Mesothelial cell of epicardium (in vitro differentiated cells): Measurements from ENCODE around the gene MEN1. TPM values are rescaled to one million over a fixed set of nuclear protein-coding genes. Genes with fewer than 3 reads are reported as not detected.
"Not testable (repeated sequence)": the region's sequence is repeated elsewhere in the genome, so short reads cannot be mapped to it uniquely, and the experiment has no call there.

Source experiments
- DNase-seq, 2 experiments: peaks; one replicate each; pipeline ENCODE4 v3.0.0; 2021; ENCODE audit warnings: low spot score in 2 of 2; ENCODE audit not compliant: unreplicated experiment in 2 of 2
- H3K27ac Mint-ChIP-seq: 2 replicates; pipeline ENCODE4 v1.8.0; 2021; ENCODE audit warnings: mixed read lengths
- H3K27me3 Mint-ChIP-seq: 2 replicates; pipeline ENCODE4 v1.8.0; 2021; ENCODE audit warnings: low read depth, mixed read lengths
- H3K36me3 Mint-ChIP-seq: 2 replicates; pipeline ENCODE4 v1.8.0; 2021; ENCODE audit warnings: mixed read lengths
- H3K4me1 Mint-ChIP-seq: 2 replicates; pipeline ENCODE4 v1.8.0; 2021; ENCODE audit warnings: mixed read lengths
- H3K4me3 Mint-ChIP-seq: 2 replicates; pipeline ENCODE4 v1.8.0; 2021; ENCODE audit warnings: mild to moderate bottlenecking, moderate library complexity, mixed read lengths
- H3K9me3 Mint-ChIP-seq: 2 replicates; pipeline ENCODE4 v1.8.0; 2021; ENCODE audit warnings: mixed read lengths
- total RNA-seq: library from RNA; stranded (reverse); gene quantifications from 3 replicates; pipeline ENCODE4 v1.2.1, GENCODE V29; 2021
- TF ChIP-seq, protein P1 (sequence below): fragments of 200-600 bp; sonication (generic); IDR thresholded peaks from one replicate; pipeline ENCODE4 v1.5.0; 2021; ENCODE audit warnings: antibody characterized with exemption; ENCODE audit not compliant: unreplicated experiment

Gene MEN1
- total RNA-seq, 1 donor from 2014 or later, result 45.4 TPM

DNA sequence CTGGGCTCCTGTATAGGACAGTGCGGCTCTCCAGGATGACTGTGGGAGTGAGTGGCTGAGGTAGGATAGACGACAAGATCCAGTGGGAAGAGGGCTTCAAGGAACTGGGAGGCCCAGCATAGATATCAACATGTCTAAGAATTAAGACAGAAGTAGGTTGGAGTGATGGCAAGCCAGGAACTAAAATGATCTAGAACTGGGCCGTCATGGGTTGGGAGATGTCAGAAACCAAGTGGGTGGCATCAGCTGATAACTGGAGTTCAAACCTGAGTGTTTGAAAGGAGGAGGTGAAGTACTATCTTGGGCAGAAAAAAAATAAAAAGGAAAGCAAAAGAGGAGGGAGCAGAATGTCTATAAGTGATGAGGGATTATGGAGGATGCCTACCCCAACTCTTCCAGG, 7.1 kb upstream of the MEN1 start:
- Mint-ChIP-seq H3K4me3 (no peak overlapping the region), H3K36me3 (no peaks in the 10 kb centered on the region), H3K27me3 (no peaks in the 10 kb centered on the region), H3K4me1 (no peaks in the 10 kb centered on the region), H3K27ac (no peak overlapping the region), H3K9me3 (no peaks in the 10 kb centered on the region)
- TF ChIP-seq, protein P1, sequence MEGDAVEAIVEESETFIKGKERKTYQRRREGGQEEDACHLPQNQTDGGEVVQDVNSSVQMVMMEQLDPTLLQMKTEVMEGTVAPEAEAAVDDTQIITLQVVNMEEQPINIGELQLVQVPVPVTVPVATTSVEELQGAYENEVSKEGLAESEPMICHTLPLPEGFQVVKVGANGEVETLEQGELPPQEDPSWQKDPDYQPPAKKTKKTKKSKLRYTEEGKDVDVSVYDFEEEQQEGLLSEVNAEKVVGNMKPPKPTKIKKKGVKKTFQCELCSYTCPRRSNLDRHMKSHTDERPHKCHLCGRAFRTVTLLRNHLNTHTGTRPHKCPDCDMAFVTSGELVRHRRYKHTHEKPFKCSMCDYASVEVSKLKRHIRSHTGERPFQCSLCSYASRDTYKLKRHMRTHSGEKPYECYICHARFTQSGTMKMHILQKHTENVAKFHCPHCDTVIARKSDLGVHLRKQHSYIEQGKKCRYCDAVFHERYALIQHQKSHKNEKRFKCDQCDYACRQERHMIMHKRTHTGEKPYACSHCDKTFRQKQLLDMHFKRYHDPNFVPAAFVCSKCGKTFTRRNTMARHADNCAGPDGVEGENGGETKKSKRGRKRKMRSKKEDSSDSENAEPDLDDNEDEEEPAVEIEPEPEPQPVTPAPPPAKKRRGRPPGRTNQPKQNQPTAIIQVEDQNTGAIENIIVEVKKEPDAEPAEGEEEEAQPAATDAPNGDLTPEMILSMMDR, result no peak
- DNase-seq, result no peak

DNA sequence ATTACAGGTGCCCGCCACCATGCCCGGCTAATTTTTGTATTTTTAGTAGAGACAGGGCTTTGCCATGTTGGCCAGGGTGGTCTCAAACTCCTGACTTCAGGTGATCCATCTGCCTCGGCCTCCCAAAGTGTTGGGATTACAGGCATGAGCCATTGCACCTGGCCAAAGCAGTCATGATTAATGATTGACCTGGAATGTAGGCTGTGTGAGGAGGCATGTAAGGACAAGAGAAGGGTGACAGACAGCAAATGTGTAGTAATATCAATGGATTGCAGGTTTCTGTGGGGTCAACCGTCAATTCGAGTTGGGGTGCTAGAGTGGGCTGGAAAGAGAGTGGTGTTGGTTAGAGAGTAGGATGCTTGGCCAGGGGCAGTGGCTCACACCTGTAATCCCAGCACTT, 5.1 kb upstream of the MEN1 start:
- H3K9me3 Mint-ChIP-seq, H3K27ac Mint-ChIP-seq, H3K4me1 Mint-ChIP-seq, H3K4me3 Mint-ChIP-seq, DNase-seq, H3K36me3 Mint-ChIP-seq, H3K27me3 Mint-ChIP-seq: not testable (repeated sequence)

DNA sequence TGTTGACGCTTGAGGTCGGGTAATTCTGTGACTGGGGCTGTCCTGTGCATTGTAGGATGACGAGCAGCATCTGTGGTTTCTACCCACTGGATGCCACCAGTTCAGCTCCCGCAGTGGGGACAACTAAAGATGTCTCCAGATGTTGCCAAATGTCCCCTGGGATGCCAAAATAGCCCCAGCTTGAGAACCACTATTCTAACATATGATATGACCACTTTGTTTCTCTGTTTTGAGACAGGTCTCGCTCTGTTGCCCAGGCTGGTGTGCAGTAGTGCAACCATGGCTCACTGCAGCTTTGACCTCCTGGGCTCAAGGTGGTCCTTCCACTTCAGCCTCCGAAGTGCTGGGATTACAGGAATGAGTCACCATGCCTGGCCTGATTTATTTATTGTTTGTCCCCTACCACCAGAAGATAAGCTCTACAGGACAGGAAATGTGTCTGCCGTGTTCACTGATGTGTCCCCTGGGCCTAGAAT, 4.4 kb upstream of the MEN1 start:
- Mint-ChIP-seq H3K27me3 (no peaks in the 10 kb centered on the region), H3K27ac (no peak overlapping the region), H3K36me3 (no peaks in the 10 kb centered on the region), H3K4me1 (peaks cover 3% of the 10 kb centered on the region), H3K9me3 (no peaks in the 10 kb centered on the region), H3K4me3 (no peak overlapping the region)
- no peak for DNase-seq
- TF ChIP-seq, protein P1, result no peak

DNA sequence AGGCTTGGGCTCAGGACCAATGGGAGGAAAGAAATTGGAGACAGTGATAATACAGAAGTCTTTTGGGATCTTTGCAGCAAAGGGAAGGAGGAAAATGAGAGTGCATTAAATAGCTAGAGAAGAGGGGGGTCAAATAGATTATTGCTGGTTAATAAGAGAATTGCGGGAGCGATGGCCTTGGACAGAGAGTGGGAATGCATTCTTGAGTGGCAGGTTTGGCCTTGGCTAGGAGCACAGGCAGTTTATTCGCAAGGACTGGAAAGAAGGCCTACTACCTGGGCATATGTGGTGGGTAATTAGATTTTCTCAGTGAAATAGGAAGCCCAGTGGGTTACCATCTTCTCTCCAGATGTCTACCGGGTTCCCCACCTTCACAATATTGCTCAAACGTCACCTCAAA, 3.5 kb upstream of the MEN1 start:
- no peak overlapping the region for H3K27ac Mint-ChIP-seq
- H3K4me1 Mint-ChIP-seq, result peaks cover 10% of the 10 kb centered on the region
- no peak overlapping the region for H3K4me3 Mint-ChIP-seq
- H3K27me3 Mint-ChIP-seq, result no peaks in the 10 kb centered on the region
- H3K9me3 Mint-ChIP-seq, result no peaks in the 10 kb centered on the region
- TF ChIP-seq, protein P1, result no peak
- no peak for DNase-seq
- no peaks in the 10 kb centered on the region for H3K36me3 Mint-ChIP-seq

DNA sequence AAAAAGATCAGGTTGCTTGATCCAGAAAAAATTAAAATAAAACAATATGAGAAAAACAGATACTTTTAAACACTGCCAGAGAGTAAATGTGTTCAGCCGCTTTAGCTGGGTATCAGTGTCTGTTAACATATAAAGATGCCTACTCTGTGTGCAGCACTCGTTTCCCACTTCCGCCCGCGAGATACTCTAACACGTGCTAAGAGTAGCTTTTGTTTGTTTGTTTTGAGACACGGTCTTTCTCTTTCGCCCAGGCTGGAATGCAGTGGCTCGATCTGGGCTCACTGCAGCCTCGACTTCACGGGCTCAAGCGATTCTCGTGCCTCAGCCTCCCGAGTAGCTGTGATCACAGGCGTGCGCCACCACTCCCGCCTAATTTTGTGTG, 531 bp upstream of the MEN1 start:
- peak overlapping the region; percentile 95 for H3K27ac Mint-ChIP-seq
- H3K9me3 Mint-ChIP-seq, result no peaks in the 10 kb centered on the region
- peaks cover 10% of the 10 kb centered on the region for H3K4me1 Mint-ChIP-seq
- no peaks in the 10 kb centered on the region for H3K27me3 Mint-ChIP-seq
- DNase-seq, result no peak
- TF ChIP-seq, protein P1, result no peak
- H3K36me3 Mint-ChIP-seq, result peaks cover 9% of the 10 kb centered on the region
- peak overlapping the region; percentile 95 for H3K4me3 Mint-ChIP-seq

DNA sequence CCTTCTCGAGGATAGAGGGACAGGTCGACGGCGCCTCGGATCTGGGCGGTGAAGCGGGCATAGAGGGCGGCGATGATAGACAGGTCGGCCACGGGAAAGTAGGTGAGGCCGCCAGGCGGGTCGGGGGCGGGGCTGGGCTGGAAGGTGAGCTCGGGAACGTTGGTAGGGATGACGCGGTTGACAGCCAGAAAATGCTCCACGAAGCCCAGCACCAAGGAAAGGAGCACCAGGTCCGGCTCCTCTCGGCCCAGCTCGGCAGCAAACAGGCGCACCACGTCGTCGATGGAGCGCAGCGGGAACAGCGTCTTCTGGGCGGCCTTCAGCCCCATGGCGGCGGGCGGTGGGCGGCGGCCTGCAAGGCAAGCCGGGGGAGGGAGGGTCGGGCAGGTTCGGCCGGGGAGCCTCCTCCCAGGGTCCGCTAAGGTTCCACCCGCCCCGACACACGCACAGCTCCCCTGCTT, 540 bp downstream of the MEN1 start:
- H3K9me3 Mint-ChIP-seq, result no peaks in the 10 kb centered on the region
- H3K4me3 Mint-ChIP-seq, result peak overlapping the region; percentile 95
- H3K27me3 Mint-ChIP-seq, result no peaks in the 10 kb centered on the region
- H3K36me3 Mint-ChIP-seq, result peaks cover 13% of the 10 kb centered on the region
- TF ChIP-seq, protein P1, result no peak
- no peak for DNase-seq
- peaks cover 10% of the 10 kb centered on the region for H3K4me1 Mint-ChIP-seq
- H3K27ac Mint-ChIP-seq, result peak overlapping the region; percentile 95
